Nephron (organoid): ENCODE results near the gene LRRC8C.

ENCODE experiments used
- H3K27ac Mint-ChIP-seq, 3 experiments: 2 replicates each; pipeline ENCODE4 v1.8.0; 2020; ENCODE audit warnings: mixed read lengths in 3 of 3, mild to moderate bottlenecking in 2 of 3, moderate library complexity in 1 of 3
- H3K27me3 Mint-ChIP-seq: 2 replicates; pipeline ENCODE4 v1.8.0; 2021; ENCODE audit warnings: low read depth, mild to moderate bottlenecking, moderate library complexity, mixed read lengths
- H3K36me3 Mint-ChIP-seq: 2 replicates; pipeline ENCODE4 v1.8.0; 2020; ENCODE audit warnings: low read depth, mixed read lengths
- H3K4me1 Mint-ChIP-seq: 2 replicates; pipeline ENCODE4 v1.8.0; 2020; ENCODE audit warnings: mixed read lengths
- H3K4me3 Mint-ChIP-seq, 3 experiments: 2 replicates each; pipeline ENCODE4 v1.8.0; 2020; ENCODE audit warnings: mild to moderate bottlenecking in 3 of 3, mixed read lengths in 3 of 3, moderate library complexity in 2 of 3
- H3K9me3 Mint-ChIP-seq: 2 replicates; pipeline ENCODE4 v1.8.0; 2020; ENCODE audit warnings: mixed read lengths
- TF ChIP-seq, protein P1 (sequence below), 3 experiments: fragments of 200-600 bp; sonication (generic); IDR thresholded peaks; one replicate each; pipeline ENCODE4 v1.5.0; 2021; ENCODE audit warnings: antibody characterized with exemption in 3 of 3; ENCODE audit not compliant: unreplicated experiment in 3 of 3

The LRRC8C gene

GRCh38 chr1:89606227-89606980 is 26.5 kb upstream of the LRRC8C start:
- H3K4me1 Mint-ChIP-seq: no peaks in the 10 kb centered on the region
- no peak overlapping the region for H3K4me3 Mint-ChIP-seq
- H3K27ac Mint-ChIP-seq: no peak overlapping the region
- TF ChIP-seq, protein P1, sequence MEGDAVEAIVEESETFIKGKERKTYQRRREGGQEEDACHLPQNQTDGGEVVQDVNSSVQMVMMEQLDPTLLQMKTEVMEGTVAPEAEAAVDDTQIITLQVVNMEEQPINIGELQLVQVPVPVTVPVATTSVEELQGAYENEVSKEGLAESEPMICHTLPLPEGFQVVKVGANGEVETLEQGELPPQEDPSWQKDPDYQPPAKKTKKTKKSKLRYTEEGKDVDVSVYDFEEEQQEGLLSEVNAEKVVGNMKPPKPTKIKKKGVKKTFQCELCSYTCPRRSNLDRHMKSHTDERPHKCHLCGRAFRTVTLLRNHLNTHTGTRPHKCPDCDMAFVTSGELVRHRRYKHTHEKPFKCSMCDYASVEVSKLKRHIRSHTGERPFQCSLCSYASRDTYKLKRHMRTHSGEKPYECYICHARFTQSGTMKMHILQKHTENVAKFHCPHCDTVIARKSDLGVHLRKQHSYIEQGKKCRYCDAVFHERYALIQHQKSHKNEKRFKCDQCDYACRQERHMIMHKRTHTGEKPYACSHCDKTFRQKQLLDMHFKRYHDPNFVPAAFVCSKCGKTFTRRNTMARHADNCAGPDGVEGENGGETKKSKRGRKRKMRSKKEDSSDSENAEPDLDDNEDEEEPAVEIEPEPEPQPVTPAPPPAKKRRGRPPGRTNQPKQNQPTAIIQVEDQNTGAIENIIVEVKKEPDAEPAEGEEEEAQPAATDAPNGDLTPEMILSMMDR (IDR thresholded peaks at IDR 0.05; ENCODE audit: unreplicated experiment in 3 of 3): no peak
- H3K36me3 Mint-ChIP-seq: no peaks in the 10 kb centered on the region
- no peaks in the 10 kb centered on the region for H3K9me3 Mint-ChIP-seq
- H3K27me3 Mint-ChIP-seq: peaks cover 7% of the 10 kb centered on the region

DNA sequence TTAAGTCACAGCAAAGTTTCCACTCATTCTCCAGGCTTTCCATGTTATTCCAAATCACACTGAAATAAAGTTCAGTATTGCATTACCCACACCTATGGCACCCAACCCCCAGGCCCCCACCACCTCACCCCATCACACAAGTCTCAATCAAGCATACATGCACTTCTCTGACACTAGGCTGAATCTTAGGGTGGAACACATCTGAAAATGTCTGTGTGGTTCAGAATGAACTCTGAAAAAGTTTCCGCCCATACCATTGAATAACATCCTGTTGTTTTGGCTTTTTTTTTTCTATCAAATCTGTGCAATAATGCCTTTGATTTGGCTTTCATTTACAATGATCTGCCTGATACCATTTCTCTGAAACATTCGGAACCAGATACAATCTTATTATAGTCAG is 25.8 kb upstream of the LRRC8C start:
- no peak overlapping the region for H3K4me3 Mint-ChIP-seq
- H3K27ac Mint-ChIP-seq: no peak overlapping the region
- TF ChIP-seq, protein P1 (IDR thresholded peaks at IDR 0.05; ENCODE audit: unreplicated experiment in 3 of 3): no peak
- H3K9me3 Mint-ChIP-seq: no peaks in the 10 kb centered on the region
- H3K27me3 Mint-ChIP-seq: peaks cover 7% of the 10 kb centered on the region
- no peaks in the 10 kb centered on the region for H3K4me1 Mint-ChIP-seq
- H3K36me3 Mint-ChIP-seq: no peaks in the 10 kb centered on the region

DNA sequence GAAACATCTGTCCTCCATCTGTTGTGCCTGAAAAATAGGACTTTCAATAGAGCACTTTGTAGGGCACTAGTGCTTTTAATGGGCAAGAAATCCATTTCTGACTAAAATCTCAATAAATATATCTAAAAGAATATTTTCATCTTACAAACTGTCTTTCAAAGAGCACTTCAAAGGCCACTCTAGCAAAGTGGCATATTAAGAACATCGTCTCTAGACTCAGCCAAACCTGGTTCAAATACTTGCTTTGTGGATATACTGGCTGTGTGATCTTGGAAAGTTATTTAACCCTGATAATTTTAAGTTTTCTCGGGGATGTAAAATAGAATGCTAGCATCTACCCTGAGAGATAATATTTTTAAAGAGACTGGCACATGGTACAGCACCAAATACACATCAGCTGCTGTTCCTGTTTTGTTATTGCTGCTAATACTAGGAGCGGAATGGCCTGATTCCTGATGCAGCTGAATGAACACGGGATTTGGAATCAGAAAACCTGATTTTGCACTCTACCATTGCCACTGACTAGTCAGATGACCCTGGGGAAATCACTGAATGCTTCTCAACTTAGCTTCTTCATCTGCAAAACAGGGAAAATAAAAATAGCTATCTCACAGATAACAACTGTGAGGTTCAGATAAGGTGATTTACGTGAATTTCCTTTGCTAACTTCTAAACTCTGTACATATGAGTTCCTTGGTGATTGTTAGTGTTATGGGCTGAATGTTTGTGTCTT is 25.2 kb upstream of the LRRC8C start:
- no peaks in the 10 kb centered on the region for H3K9me3 Mint-ChIP-seq
- H3K27ac Mint-ChIP-seq: no peak overlapping the region

GRCh38 chr1:89608319-89608983 is 24.5 kb upstream of the LRRC8C start:
- Mint-ChIP-seq H3K27ac (no peak overlapping the region), H3K4me3 (no peak overlapping the region), H3K27me3 (peaks cover 7% of the 10 kb centered on the region), H3K9me3 (no peaks in the 10 kb centered on the region), H3K36me3 (no peaks in the 10 kb centered on the region), H3K4me1 (no peaks in the 10 kb centered on the region)
- TF ChIP-seq, protein P1 (IDR thresholded peaks at IDR 0.05; ENCODE audit: unreplicated experiment in 3 of 3): no peak

More for the DNA sequence above, 25.2 kb upstream of the LRRC8C start:
- Mint-ChIP-seq H3K36me3 (no peaks in the 10 kb centered on the region), H3K4me3 (no peak overlapping the region), H3K27me3 (peaks cover 7% of the 10 kb centered on the region), H3K4me1 (no peaks in the 10 kb centered on the region)
- TF ChIP-seq, protein P1 (IDR thresholded peaks at IDR 0.05; ENCODE audit: unreplicated experiment in 3 of 3): no peak

- Mint-ChIP-seq H3K9me3 (no peaks in the 10 kb centered on the region), H3K4me3 (no peak overlapping the region), H3K27me3 (peaks cover 7% of the 10 kb centered on the region), H3K27ac (no peak overlapping the region), H3K4me1 (no peaks in the 10 kb centered on the region), H3K36me3 (no peaks in the 10 kb centered on the region)
- TF ChIP-seq, protein P1 (IDR thresholded peaks at IDR 0.05; ENCODE audit: unreplicated experiment in 3 of 3): no peak
These were observed 23.8 kb upstream of the LRRC8C start for GRCh38 chr1:89608984-89609725.
